GM12873 (cell line): ENCODE data around the gene ANKRD34B.

ENCODE experiments used
- CTCF ChIP-seq: IDR thresholded peaks from 2 replicates; pipeline ENCODE4 v1.5.1; 2012; ENCODE audit warnings: low read depth, mild to moderate bottlenecking, moderate library complexity, low read length, control low read depth; ENCODE audit not compliant: insufficient read depth; ENCODE audit errors: missing control alignments

ANKRD34B gene

DNA sequence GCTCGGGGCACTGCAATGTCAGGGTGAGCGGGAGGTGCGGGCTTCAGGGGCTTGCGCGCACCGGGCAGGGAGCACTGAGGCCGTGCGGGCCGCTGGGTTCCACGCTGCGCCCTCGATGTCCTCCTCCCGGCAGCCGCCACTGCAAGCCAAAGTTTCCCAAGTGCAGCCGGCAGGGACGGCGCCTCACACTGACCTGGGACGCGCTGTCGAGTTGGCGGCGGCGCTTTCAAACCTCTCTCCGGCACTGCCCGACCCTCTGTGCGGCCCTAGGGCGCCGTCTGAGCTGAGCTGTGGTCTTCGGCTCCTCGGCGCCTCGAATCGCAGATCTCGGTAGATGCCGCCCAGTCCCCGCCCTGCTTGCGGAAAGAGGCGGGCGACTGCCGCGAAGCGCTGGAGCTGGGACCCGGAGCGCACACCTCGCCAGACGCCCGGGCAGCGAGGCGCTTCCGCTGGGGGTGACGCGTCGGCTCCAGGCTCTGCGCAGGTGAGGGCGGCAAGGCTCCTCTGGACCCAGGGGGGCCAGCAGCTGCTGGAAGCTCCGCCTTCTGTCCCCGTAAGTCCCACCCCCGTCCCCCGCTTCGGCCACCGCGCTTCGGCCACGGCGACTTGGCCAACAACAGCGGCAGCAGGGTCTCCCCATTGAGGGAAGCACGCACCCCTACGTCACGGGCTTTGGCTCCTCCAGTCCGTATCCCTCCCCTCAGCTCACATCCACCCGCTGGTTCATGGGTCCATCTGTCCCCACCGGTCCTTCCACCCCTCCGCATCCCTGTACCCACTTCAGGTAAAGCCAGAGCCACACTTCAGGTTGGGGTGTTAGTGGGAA lies at the start of gene ANKRD34B:
ANKRD34B (minus strand) TSS at position 320 of the 826 bp plus-strand sequence. CDS start 10,261 bp downstream, outside the sequence.
- no peak for TF ChIP-seq CTCF

- TF ChIP-seq CTCF = no peak
These were observed 49.0 kb upstream of the ANKRD34B start for GRCh38 chr5:80619086-80619485.

- TF ChIP-seq CTCF = no peak
These were observed 48.4 kb upstream of the ANKRD34B start for GRCh38 chr5:80618438-80618837.

DNA sequence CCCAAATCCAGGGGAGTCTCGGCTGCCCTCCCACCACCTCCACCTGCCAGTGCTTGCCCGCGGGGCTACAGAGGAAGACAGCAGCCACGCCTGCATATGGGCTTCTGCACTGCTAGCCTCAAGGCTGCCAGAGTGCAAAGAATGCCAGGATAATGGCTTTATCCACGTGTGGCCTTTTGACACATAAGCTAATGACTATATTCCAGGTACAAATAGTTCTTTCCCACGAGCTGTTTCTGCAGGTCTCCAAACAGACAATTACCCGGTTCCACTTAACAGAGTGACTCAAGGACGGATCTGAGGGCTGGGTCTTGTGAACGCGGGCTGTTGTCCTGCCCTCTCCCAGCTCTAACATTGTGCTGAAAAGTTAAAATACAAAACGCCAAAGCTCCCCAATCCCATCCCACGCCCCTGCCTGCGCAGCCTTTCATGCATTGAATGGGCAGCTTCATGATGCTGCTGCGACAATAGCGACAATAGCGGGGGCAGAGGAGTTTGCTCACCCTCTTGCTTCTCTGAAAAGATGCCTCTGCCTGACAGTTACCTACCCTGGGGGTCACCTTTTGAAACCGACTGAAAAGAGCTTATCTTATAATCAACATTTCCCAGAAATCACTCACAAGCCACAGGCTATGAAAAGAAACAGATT lies 45.3 kb upstream of the ANKRD34B start:
- no peak for TF ChIP-seq CTCF

GRCh38 chr5:80609692-80610091 lies 39.6 kb upstream of the ANKRD34B start:
- no peak for TF ChIP-seq CTCF

DNA sequence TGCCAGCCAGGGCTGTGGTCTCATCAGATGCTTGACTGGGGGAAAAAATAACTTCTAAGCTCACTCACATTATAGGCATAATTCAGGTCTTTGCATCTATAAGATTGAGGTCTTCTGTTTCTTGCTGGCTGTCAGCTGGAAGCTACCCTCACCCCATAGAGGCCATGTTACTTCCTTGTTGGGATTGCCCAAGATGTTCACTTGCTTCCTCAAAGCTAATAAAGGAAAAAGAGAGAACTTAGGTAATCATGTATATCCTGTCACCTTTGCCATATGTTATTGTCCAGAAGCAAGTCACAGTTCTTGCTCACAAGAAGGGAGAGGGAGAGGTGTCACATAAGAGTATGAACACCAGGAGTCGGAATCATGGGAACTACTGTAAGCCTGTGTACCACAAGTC lies 38.7 kb upstream of the ANKRD34B start:
- no peak for TF ChIP-seq CTCF

- TF ChIP-seq CTCF = no peak
These were observed 37.8 kb upstream of the ANKRD34B start for GRCh38 chr5:80607832-80608231.
